ENCODE results near the gene PI4K2A.

DNA sequence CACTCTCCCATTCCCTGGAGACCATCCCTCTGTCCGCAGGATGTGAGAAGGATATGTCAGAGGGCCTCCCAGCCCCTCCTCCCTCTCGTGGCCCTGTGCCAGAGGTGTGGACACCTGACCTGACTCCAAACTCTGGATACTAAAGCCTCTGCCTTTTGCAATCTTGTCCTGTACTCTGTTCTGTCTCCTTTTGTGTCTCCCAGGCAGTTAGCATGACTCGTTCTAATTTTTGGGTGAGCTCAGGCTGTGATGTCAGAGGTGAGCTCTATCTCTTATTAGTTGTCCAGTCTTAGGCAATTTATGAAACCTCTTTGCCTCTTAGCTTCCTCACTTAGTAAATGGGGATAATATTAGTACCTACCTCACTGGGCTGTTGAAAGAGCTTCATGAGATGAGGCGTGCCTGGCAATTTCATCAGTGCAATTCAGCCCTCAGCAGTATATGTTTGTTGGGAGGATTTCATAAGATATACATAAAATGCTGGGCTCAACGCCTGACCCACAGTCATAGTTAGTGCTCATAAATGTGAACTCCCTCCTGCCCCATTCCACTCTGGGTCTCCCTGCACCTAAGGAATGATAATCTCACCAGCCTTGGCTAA lies 84.0 kb downstream of the PI4K2A start:
- TF ChIP-seq CTCF (conservative IDR thresholded peaks at IDR 0.05; ENCODE audit: low read depth, low read length) (no peak), USF2 (IDR thresholded peaks at IDR 0.05; ENCODE audit: low read depth, low read length) (0 out of 2 replicates have a peak, but pooled peaks have one; percentile 30), SMC3 (IDR thresholded peaks at IDR 0.05; ENCODE audit: low read depth, low read length) (no peak), CHD1 (IDR thresholded peaks at IDR 0.05; ENCODE audit: low read depth, low read length) (no peak), RCOR1 (IDR thresholded peaks at IDR 0.05; ENCODE audit: insufficient replicate concordance, low read length) (no peak), CEBPB (IDR thresholded peaks at IDR 0.05; ENCODE audit: low read depth, low read length) (peak; percentile 85), MXI1 (IDR thresholded peaks at IDR 0.05; ENCODE audit: borderline replicate concordance, low read depth, low read length) (no peak), MAFK (IDR thresholded peaks at IDR 0.05; ENCODE audit: low read depth, low read length) (no peak), POLR2A (IDR thresholded peaks at IDR 0.05; ENCODE audit: low read depth, low read length) (no peak), MAZ (IDR thresholded peaks at IDR 0.05; ENCODE audit: borderline replicate concordance, low read depth, low read length) (no peak), FOS (IDR thresholded peaks at IDR 0.05; ENCODE audit: low read depth, low read length) (peak; percentile 13; the same call in 1 of the 2 replicates)
